Mucosa of gallbladder (tissue), 1 donor: ENCODE measurements around the gene CARD19. TPM values are rescaled to one million over a fixed set of nuclear protein-coding genes. Genes with fewer than 3 reads are reported as not detected.
A peak's percentile ranks its signal among the peaks of the same experiment; 100 is the strongest.
"Not testable (repeated sequence)": the region's sequence is repeated elsewhere in the genome, so short reads cannot be mapped to it uniquely, and the experiment has no call there.

Experiments used
- DNase-seq: peaks from one replicate; pipeline ENCODE4 v3.0.0-alpha.2; 2020; ENCODE audit warnings: low spot score
- total RNA-seq: library from RNA; stranded (reverse); gene quantifications from one replicate; pipeline ENCODE4 v1.2.1, GENCODE V29; 2021
- donor health status: DM: no; HTN: no; CAD: no.

CARD19 gene
- total RNA-seq, 1 donor from 2014 or later: 45.2 TPM

DNA sequence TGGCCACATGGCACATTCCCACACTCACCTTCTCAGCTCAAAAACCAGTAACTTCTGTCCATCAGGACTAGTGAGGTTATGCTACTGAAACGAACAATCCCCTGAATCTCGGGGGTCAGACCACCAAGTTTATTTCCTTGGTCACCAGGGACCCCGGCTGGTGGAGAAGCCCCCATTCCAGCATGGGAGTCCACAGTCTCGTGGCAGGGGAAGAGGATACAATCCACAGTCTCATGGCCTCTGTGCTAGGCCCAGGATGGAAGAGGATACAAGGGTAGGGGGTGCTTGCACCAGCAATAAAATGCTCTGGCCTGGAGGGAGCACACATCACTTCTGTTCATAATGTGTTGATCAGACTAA is 7.4 kb upstream of the CARD19 start:
- DNase-seq: no peak

DNA sequence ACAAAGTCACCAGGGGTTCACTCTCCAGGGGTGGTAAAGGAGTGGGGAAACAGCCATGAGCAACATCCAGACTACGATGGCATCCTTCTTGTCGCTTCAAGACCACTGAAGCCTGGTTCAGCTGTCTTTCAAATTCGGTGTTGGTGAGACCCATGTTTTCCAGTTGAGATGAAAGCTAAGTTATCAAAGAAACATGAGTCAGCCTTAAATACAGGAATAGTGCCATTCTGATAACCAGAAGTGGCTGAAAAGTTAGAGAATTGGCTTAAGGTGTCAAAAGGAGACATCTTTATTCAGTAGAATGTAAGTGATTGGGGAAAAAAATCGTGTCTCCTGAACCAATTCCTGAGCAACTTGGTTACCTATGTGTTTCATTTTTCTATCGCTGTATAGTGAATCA is 7.0 kb upstream of the CARD19 start:
- DNase-seq: no peak

DNA sequence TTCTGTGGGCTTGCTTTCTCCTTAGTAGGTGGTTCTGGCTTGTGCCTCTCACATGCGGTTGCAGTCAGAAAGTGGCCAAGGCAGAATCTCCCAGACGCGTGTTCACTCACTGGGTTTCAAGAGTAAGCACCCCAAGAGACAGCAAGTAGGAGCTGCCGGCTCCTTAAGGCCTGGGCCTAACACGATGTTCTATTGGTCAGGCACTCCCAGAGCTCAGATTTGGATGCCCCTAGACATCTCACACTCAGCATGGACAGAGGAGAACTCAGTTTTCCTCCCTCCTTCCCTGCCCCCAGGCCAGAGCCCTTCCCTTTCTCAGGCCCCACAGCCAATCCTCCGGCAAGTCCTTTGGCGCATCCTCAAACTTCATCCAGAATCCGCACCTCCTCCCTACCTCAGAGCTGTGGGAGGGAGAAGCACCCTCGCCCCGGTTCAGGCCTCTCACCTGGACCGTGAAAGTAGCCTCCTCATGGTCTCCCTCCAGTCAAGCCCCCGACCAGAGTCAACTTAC is 6.5 kb upstream of the CARD19 start:
- DNase-seq: no peak

DNA sequence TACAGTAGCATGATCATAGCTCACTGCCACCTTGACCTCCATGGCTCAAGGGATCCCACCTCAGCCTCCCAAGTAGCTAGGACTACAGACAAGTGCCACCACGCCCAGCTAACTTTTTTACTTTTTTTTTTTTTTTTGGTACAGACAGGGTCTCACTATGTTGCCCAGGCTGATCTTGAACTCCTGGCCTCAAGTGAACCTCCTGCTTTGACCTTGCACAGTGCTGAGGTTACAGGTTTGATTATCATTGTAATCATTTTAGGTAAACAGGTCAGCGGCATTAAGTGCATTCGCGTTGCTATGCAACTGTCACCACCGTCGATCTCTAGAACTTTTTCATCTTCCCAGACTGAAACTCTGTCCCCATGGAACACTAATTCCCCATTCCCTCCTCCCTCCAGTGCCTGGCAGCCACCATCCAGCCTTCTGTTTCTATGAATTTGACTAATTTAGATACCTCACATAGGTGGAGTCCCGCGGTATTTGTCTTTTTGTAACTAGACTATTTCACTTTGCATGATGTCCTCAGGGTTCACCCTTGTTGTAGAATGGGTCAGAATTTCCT is 5.8 kb upstream of the CARD19 start:
- no peak for DNase-seq

DNA sequence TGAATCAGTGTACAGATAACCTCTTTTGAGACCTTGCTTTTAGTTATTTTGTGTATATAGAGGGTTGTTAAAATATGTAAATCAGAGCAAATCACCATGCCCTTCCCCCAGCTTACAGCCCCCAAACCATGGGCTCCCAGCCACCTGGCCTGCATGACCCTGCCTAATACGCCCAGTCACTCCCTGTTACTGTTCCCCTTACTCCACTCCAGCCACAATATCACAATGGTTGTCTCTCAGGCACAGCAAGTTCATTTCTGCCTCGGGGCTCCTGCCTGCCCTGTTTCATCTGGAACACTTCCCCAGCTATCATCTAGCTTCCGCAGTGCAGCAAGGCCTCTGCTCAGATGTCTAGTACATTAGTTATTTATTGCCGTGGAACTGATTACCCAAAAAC is 5.0 kb upstream of the CARD19 start:
- DNase-seq: no peak

DNA sequence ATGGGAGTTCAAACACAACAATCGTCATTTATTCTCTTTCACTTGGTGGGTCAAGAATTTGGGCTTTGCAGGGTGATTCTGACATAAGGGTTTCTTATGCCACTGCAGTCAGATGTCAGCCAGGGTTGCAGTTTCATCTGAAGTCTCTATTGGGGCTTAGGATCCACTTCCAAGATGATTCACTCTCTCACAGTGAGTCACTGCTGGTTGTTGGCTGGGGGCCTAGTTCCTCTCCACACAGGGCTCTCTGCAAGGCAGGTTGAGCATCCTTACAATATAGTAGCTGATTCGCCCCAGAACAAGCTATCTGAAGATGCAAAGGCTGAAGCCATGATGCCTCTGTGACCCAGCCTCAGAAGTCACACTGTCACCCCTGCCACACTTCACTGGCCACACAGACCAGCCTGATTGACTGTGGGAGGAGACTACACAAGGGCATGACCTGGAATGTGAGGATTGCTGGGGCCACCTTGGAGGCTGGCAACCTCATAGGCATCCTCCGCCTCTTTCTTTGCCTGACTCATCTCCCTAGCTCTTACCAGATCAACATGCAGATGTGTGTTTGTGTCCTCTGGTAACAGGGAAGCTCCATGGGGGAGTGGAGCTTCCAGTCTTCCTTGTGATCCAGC is 4.5 kb upstream of the CARD19 start:
- DNase-seq: no peak

GRCh38 chr9:93092251-93092991 is 3.6 kb upstream of the CARD19 start:
- no peak for DNase-seq

DNA sequence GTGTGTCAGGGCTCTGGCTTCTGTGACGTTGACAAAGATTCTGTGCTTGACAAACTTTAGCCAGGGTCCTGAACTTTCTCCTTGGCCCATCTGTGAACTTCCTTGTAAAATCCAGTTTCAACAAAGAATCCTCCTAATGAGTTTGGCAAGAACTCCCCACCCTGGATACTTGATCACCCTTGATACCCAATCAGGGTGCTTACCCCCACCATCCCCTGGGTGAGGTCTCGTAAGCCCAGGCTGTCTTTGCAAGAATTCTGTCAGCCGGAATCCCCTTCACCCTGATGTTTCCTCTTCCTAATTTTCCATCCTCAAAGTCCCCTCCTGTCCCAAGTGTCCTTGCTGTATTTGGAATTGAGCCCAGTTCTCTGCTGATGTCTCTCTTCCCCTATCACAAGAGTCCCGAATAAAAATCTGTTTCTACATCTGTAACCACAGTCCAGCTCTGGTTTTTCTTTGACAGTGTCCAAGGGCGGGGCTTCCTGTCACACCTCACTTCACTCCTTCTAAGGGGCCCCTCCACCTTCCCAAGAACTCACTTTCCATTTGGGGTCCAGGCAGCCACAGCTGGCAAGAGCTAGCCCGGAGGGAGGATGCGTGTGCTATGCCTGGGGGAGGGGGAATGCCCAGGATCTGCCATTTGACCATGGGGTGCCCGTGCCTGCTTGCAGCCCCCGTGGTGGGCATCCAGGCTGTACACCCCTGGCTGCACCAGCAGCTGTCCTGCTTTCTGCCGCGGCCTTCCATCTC is 2.7 kb upstream of the CARD19 start:
- DNase-seq: no peak

DNA sequence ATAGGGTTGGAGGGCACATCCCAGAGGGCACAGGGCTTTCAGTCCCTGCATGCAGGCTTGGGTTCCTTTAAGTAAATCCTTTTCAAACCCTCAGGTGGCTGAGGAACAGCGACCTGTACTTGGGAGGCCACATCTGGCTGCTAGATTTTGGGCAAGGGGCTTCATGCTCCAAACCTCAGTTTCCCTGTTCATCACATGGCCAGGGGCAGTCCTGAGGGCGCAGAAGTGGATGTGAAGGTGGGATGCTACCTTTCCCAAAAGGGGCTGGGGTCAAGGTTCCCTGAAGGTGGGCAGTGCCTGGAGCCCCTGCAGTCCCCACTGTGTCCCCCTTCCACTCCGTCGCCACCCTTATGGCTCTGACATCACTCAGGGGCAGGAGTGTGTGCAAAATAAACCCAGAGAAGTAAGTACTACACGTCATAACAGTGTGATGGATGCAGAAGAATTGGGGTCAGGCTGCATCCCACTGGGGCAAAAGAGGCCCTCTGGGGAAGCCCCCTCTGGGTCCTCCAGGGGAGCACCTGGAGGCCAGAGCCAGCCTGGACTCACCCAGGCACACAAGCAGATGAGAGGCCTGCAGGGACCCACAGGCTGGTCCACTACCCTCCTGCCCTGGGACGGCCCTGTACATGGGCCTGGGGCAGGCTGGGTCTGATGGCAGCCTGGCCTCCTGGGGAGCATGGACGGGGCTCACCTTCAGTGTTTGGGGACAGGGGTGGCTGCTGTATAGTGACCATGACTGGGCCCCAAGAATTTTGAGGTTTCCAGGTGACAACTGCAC is 1.9 kb upstream of the CARD19 start:
- no peak for DNase-seq

DNA sequence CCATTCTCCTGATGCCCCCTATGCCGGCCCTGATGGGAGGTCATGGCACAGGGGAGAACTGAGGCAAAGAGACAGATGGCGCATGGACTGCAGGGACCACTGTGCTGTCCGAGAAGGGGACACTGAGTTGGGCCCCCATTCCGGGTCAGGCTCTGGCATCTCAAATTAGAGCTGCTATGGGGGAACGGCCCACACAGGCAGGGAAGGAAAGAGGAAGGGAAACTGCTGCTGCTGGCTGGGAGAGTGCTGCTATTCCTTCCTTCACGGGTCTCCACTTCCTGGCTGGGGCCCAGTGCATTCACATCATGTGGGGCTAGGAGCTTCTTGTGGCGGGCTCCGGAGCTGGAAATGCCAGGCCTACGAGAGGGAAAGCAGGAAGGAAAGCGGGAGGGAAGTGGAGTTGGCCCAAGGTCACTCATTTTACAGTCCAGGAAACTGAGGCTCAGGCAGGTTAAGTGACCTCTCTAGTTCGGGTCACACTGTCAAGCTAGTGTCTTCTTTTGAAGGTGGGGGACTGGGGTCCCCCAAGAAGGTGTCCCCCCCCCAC is 1.3 kb upstream of the CARD19 start:
- DNase-seq: peak; percentile 60

- peak; percentile 100 for DNase-seq
Measured at GRCh38 chr9:93095205-93096130, 549 bp upstream of the CARD19 start.

DNA sequence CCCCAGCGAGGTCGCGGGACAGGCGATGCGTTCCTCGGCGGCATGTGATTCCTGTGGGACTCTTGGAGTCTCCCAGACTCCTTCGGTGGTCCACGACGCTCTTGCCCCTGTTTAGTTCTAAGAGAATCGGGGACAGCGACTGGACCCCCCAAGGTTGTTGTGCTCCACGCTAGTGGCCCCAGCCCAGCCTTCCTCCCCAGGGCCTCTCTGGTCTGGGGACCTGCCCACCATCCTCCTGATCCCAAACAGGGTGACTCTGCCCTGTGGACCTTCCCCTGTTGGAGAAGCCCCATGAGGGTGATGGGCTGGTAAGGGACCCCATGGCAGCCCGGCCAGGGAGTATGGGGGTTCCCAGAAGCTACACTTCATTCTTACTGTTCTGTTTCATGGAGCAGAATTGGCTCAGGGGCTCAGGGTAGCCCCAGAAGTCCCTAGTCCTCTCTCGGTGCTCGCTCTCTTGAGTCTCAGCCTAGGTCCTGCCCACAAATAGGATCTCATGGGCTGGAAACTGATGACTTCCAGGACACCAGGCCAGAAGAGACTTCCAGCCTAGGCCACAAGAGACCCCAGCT is 880 bp downstream of the CARD19 start:
- DNase-seq: no peak

GRCh38 chr9:93097511-93098201 is 1.6 kb downstream of the CARD19 start:
- DNase-seq: no peak

- peak; percentile 88 for DNase-seq
Measured at GRCh38 chr9:93098236-93098946, 2.4 kb downstream of the CARD19 start.

DNA sequence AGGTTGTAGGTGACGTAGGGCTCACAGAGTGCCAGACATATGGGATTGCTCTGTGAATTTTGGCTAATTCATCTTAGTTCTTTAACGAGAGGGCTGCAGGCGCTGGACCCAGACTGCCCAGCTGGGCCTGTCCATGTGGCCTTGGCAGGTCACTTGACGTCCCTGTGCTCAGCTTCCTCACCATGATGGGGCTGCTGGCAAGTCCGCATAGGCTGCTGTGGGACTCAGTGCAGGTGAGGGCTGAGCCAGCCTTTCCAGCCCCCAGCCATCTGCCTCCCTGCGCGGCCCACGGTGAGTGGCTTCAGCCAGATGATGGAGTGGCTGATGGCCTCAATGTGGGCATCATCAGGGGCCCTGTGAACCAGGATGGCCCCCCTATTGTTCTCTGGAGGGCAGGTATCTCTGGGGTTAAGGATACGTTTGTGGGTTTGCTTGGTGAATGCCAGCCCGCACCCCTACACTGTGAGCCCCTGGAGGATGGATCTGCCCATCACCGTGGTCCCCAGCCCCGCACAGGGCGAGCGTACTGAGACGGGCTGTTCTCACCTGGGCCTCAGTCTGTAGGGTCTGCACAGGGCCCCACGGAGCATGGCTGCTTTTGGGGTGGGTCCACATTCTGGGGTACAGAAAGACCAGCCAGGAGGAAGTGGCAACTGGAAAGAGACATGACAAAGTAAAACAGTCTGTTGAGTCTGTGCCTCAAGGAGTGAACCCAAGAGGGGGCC is 3.7 kb downstream of the CARD19 start:
- no peak for DNase-seq

DNA sequence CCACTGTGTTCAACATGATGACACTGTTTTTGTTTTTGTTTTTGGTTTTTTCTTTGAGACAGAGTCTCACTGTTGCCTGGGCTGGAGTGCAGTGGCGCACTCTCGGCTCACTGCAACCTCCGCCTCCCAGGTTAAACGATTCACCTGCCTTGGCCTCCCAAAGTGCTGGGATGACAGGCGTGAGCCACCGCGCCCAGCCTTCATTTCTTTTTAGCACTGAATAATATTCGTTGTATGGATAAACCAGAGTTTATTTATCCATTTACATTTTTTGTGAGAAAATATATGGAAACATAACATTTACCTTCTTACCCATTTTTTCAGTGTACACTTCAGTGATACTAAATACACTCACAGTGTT is 4.2 kb downstream of the CARD19 start:
- no peak for DNase-seq

- not testable (repeated sequence) for DNase-seq
Measured at GRCh38 chr9:93101086-93101485, 5.1 kb downstream of the CARD19 start.

- DNase-seq: no peak
Measured at GRCh38 chr9:93105620-93106019, 9.6 kb downstream of the CARD19 start.
